Fibroblast of mammary gland (primary cell): ENCODE data around the gene SHROOM1.

ENCODE experiments used
- DNase-seq: peaks from one replicate; pipeline ENCODE4 v3.0.0-alpha.2; 2010; ENCODE audit warnings: low read depth
- H3K4me3 ChIP-seq: 2 replicates; pipeline ENCODE4 v1.5.1; 2011; ENCODE audit warnings: low read depth, mild to moderate bottlenecking, low read length, moderate library complexity; ENCODE audit not compliant: control insufficient read depth
- TF ChIP-seq, protein P1 (sequence below): conservative IDR thresholded peaks from 2 replicates; pipeline ENCODE4 v1.5.1; 2011; ENCODE audit warnings: low read depth, low read length, inconsistent platforms; ENCODE audit not compliant: control insufficient read depth, insufficient read depth

The SHROOM1 gene

DNA sequence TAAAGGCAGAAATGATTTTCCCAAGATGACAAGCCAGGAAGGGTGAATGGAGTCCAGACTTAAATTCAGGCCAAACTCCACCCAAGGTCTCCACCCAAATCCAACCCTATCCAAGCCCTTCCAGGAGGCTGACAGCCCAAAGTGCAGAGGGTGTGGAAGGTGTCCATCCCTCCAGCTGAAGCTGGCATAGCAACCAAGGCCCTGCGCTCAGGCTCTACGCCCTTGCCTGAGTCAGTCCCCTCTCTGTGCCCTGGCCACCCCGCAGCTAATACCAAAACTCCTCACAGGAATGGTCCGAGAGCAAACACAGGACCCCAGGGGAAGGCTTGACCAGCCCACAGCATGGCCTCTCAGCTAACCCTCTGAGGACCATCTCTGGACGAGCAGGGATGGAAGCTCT is 55.6 kb downstream of the SHROOM1 start:
- DNase-seq, result no peak
- no peak overlapping the region for H3K4me3 ChIP-seq
- TF ChIP-seq, protein P1, sequence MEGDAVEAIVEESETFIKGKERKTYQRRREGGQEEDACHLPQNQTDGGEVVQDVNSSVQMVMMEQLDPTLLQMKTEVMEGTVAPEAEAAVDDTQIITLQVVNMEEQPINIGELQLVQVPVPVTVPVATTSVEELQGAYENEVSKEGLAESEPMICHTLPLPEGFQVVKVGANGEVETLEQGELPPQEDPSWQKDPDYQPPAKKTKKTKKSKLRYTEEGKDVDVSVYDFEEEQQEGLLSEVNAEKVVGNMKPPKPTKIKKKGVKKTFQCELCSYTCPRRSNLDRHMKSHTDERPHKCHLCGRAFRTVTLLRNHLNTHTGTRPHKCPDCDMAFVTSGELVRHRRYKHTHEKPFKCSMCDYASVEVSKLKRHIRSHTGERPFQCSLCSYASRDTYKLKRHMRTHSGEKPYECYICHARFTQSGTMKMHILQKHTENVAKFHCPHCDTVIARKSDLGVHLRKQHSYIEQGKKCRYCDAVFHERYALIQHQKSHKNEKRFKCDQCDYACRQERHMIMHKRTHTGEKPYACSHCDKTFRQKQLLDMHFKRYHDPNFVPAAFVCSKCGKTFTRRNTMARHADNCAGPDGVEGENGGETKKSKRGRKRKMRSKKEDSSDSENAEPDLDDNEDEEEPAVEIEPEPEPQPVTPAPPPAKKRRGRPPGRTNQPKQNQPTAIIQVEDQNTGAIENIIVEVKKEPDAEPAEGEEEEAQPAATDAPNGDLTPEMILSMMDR, result no peak

DNA sequence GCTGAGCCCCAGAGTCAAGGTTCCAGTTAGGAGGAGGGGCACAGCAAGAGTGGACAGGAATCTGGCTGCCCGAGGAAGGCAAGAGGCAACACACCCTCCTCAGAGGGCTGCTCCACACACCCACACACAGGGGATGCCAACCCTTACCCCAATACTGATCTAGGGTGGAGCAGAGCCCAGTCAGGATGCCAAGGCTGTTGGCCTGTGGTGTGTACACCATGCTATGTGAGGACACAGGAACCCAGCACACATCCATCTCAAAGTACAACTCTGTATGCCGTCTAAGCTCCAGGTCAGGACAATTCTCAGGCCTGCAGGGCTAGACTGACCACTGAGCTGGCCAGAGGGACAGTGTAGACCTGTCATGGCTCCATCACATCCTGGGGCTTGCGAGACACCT is 56.0 kb downstream of the SHROOM1 start:
- TF ChIP-seq, protein P1, result no peak
- H3K4me3 ChIP-seq, result no peak overlapping the region
- DNase-seq, result no peak

DNA sequence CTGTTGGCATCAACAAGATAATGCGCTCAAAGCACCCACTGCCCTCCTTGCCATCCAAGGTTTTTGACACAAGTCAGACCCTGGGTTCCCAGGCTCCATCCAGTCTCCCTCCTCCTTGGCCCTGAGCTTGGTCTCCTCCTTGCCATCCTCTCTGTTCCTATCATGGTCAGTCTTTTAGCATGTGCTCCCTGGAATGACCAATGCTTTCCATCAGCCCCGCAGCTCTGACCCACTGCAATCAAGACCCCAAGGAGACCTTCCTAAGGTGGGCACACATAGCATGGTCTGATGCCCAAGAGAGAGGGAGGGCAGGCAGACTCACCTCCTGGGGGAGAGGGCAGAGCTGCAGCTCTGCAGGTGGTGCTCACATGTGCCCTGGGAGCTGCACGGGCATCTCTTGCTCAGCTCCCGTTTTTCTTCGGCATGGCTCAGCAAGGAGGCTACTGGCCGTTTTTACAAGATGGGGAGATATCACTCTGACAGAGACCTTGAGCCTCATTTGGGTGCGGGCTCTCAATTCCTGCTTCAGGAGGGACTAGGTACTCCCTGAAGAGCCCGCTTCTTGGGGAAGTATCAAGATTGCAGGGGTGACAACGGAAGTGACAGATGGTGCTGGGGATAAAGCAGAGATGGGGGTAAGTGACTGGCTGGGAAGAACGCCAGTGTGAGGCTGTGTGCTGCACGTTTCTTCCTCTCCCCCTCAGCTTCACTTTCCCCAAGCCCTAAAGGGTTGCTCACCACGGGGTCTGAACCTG is 56.7 kb downstream of the SHROOM1 start:
- no peak for DNase-seq
- H3K4me3 ChIP-seq, result no peak overlapping the region
- TF ChIP-seq, protein P1, result no peak

DNA sequence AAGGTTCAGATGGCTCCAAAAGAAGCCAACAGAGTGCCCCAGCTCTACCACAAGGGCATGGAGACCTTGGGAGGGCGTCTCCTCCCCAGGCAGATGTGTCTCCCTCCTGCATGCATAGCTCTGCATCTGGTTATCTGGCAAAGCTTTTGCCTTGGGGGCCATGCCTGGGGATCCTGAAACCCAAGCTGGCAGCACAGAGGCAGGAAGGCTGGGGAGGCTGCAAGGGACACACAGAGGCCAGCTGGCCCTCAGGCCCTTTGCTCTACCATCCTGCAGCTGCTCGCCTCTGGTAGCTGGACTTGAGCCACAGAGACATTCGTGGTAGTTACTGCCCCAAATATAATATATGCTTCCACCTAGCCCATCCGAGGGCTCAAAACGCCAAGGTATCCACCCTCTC is 57.3 kb downstream of the SHROOM1 start:
- TF ChIP-seq, protein P1, result no peak
- DNase-seq, result no peak
- H3K4me3 ChIP-seq, result no peak overlapping the region

DNA sequence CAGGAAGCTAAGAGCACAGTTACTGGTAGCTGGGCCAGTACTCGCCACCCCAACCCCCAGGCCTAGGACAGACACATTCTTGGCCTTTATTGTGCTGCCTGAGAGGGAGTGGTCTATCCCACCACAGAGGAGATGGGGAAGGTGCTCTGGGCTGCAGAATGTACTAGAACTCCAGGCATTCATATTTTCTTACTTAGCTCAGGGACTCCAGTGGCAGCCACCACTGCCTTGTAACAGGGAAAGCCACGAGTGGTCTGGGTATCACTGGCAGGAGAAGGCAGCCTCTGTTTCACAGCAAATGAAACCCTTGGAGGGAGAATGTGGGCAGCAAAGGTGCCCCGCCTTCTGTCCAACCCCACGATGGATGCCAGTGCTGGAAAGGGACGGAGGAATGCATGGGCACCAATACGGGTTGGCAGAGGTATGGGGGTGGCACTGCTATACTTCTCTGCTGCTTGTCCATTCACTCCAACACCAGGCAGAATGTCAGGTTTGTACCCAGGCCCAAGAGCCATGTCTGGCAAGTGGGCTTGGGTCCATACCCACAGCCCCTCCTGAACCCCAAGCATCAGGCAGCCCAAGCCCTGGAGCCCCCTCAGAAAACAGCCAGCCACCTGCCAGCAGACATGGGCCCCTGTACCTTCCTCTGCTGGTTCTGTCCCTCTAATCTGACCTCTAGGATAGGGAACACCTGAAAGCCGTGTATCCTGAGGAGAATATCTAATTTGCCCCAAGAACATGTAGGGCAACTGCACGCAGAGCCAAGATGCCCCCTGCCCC is 58.0 kb downstream of the SHROOM1 start:
- no peak for DNase-seq
- TF ChIP-seq, protein P1, result no peak
- no peak overlapping the region for H3K4me3 ChIP-seq
